ENCODE data around the gene PSMB4.
A peak's percentile ranks its signal among the peaks of the same experiment; 100 is the strongest.

The PSMB4 gene

DNA sequence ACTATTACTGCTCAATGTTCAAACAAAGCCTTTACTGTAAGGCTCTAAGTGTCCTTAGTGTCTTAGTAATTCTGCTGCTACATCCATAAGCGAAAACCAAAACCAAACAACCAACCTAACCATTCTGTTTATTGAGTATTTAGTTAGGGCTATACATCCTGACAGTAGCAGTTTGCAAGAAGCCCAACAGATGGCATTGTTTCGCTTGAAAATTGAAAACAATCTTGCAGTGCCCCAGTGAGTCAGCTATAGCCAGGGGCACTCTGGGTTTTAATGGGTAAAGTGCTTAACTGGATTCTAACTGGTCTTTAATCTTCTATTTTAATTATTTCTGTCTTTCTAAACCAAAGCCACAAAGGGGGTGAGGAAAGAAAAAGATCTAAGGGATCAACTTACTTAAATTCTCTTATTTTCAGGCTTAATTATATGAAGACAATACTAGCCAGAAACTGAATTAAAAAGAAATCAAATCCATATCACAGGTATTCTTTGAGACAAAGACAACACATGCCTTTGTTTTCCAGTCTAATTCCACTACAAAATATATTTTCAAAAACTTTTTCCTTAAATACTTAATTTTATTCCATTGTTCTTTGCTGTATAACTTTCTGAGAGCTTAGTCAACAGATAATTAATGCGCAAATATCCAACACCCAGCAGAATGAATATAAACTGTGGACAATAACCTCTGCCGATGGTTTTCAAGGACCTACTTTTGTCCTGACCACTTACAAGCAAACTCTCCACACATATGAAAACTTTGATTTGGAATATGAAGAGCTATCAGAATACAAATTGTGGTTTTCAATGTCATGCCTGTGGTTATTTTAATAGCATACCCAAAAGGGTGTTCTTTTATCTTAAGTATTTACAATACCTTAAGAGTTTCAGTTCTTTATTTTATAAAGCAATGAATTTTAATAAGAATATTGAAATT, 44.7 kb downstream of the PSMB4 start:
- peak; percentile 49 for DNase-seq (ENCODE audit: low read depth)

DNA sequence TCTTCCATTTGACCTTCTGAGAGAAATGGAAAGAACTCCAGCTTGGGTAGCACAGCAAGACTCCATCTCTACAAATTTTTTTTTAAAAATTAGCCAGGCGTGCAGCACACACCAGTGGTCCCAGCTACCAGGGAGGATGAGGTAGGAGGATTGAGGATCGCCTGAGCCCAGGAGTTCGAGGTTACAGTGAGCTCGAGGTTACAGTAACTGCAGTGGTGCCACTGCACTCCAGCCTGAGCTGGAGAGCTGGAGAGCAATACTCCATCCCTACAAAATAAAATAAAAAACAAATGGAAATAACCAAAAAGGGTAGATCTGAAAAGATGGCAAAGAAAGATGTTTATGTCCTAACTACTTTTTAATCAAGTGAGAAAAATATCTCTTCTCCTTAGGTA, 45.4 kb downstream of the PSMB4 start:
- DNase-seq (ENCODE audit: low read depth), result no peak

DNA sequence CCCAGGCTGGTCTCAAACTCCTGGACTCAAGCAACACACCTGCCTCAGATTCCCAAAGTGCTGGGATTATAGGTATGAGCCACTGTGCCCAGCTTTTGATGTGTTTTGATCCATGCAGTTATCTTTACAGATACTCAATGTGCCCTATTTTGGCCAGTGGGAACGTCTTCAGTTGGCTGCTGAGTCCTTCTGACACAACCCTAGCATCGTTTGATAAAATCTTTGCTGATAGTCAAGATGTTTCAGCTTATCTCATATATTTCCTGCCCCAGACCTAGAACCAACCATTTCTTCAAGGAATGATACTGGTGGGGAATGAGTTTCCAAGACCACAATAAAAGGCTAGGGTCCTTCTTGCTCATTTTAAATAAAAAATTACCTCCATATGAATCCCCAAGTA, 48.3 kb downstream of the PSMB4 start:
- no peak for DNase-seq (ENCODE audit: low read depth)

Data from HS-27A (cell line).